Left forelimb (tissue), 1 donor: Measurements from ENCODE around the gene SLC31A2.
"Not testable (repeated sequence)": the region's sequence is repeated elsewhere in the genome, so short reads cannot be mapped to it uniquely, and the experiment has no call there.

Experiments used
- DNase-seq: peaks from one replicate; pipeline ENCODE4 v3.0.0-alpha.2; 2018; ENCODE audit warnings: low spot score

Gene SLC31A2, protein sequence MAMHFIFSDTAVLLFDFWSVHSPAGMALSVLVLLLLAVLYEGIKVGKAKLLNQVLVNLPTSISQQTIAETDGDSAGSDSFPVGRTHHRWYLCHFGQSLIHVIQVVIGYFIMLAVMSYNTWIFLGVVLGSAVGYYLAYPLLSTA

DNA sequence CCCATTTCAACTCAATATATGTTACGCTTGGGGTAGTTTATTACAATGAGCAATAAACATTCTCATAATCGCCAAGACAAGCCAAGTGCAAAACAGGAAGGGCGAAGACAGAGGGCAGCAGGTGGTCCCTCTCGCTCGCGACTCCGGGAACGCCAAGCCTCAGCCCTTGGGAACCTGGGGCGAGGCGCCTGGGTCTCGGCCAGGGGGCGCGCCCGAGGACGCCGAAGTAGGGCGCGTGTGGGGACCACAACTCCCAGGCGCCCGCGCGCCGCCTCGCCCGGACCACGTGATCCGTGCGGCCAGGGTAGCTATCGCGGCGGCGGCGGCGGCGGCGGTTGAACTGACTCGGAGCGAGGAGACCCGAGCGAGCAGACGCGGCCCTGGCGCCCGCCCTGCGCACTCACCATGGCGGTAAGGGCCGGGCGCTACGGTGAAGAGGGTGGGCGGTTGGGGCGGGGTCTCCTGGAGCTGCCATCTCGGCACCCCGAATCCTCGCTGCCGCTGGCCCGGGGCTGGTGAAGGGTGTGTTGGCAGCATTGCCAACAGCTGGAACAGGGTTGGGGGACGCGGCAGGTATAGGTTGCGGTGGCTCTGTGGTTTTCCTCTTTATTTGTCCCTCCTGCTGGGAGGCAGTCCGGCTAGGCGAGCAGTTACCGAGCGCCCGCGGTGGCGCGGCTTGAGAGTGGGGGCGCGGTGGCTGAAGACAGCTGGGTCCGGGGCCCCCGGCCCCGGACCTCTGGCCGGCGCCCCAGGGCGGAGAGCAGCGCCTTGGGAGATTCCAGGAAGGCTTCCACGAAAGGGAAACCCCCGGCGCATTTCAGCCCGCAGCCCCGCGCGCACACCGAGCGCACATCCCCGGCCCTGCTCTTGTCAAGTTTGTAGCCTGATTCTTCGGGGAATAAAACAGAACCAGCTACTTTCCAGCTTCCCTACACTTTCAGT, at the start of gene SLC31A2:
SLC31A2 (plus strand) TSS at position 338 of the 942 bp plus-strand sequence; CDS start at position 406, 68 bp downstream.
- DNase-seq: peak; percentile 88

DNA sequence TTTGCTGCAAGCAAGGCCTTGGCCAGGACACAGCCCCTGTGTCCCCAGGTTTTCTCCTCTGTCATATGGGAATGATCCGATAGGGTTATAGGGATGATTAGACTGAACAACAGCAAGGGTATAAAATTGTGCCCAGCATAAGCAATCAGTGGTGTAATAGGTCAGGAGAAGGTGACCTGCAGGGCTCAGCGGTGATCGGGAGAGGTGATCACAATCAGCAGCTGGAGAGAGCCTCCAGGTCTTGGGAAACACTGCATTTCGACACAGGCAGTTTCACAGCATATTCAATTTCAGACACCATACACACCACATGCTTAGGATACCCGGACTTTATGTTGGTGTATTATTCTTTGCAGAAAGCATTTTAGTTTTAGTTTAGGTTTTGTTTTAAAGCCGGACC, 45.5 kb upstream of the SLC31A2 start:
- DNase-seq: not testable (repeated sequence)

DNA sequence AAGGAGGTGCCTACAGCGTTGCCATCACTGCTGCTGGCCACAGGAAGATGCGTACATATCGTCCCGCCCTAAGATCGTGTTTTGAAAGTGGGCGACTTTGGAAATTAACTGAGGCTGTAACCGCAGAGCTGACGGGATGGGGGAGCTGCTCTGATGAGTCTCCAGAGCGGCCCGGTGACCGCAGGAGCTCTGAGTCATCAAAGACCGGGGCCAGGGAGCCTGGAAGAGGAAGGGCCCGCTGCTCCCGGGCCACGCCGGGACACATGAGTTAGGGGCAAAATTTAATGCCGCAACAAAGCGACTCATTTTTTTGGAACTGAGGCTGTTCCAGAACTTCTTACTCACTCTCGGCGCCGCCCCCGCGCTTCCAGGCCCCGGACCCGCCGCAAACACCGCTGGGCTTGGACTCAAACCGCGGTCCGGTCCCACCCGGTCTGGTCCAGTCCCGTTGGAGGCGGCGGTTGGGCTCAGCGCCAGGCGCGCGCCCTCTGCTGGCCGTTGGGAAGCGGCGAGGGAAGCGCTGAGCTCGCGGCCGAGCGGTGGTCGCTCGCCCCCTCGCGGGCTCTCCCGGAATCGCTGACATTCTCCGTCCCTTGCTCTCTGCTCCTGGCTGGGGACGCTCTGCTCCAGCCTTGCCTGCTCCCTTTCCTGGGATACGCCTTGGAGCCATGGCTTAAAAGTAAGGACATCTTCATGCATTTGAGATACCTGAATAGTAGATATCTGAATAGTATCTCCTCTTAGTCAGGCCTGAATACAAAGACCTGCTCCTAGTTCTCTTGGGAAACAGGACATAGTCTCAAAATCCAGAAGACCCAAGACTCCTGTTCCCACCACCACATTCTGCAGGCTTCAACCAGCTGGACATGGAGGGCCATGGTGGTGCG, 39.5 kb upstream of the SLC31A2 start:
- not testable (repeated sequence) for DNase-seq

DNA sequence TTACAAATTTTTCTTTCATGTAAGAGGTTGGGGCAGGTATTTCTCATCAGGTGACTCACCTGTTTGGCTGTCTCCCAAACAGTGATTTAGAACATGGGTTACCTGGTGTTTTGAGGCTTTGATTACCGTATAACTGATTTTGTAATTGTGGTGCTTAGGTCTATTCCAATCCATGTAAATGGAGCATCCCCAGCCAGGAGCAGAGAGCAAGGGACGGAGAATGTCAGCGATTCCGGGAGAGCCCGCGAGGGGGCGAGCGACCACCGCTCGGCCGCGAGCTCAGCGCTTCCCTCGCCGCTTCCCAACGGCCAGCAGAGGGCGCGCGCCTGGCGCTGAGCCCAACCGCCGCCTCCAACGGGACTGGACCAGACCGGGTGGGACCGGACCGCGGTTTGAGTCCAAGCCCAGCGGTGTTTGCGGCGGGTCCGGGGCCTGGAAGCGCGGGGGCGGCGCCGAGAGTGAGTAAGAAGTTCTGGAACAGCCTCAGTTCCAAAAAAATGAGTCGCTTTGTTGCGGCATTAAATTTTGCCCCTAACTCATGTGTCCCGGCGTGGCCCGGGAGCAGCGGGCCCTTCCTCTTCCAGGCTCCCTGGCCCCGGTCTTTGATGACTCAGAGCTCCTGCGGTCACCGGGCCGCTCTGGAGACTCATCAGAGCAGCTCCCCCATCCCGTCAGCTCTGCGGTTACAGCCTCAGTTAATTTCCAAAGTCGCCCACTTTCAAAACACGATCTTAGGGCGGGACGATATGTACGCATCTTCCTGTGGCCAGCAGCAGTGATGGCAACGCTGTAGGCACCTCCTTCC, 37.9 kb upstream of the SLC31A2 start:
- DNase-seq: not testable (repeated sequence)

DNA sequence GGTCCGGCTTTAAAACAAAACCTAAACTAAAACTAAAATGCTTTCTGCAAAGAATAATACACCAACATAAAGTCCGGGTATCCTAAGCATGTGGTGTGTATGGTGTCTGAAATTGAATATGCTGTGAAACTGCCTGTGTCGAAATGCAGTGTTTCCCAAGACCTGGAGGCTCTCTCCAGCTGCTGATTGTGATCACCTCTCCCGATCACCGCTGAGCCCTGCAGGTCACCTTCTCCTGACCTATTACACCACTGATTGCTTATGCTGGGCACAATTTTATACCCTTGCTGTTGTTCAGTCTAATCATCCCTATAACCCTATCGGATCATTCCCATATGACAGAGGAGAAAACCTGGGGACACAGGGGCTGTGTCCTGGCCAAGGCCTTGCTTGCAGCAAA, 32.0 kb upstream of the SLC31A2 start:
- DNase-seq: not testable (repeated sequence)

DNA sequence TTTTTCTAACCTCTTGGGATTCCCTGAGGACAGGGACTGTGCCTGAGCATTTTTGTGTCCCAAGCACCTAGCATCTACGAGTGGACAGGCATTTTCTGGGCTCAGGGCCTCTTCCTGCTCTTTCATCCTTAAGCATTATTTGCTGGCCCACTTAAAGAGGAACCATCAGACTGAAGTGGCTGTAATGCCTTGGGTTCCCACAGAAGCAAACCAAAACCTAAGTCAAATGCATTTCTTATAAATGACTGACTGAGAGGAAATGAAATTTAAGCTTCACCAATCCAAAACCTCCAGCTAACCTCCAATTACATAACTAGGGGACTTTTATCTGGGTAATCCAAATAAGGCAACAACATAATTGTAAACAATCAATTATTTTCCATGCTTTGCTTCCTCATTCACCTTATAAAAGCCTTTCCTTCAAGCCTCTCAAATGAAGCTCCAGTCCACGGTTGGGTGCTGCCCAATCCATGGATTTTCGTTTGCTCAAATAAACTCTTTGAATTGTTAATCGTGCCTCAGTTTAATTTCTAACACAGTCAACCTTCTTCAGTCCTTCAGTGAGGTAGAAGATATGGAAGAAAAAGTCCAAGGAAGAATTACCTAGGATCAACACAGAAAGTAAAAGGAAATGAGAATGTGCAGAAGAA, 25.3 kb upstream of the SLC31A2 start:
- DNase-seq: no peak

DNA sequence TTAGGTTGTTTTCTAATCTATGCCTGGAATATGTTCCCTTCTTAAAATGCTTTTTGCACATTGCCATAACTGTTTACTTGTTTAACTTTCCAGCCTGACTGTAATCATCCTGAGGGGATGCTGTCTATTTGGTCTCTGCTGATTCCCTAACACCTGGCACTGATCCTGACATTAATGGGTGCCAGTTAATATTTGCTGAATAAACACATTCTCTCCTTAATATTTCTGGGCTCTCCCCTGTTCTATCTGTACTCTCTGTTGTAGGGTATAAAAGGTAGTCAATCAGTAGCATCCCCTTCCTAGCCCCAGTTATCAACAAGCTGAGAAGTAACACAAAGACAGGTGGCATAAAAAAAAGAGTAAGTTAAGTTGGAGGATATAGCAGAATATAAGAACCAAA, 21.3 kb upstream of the SLC31A2 start:
- no peak for DNase-seq

DNA sequence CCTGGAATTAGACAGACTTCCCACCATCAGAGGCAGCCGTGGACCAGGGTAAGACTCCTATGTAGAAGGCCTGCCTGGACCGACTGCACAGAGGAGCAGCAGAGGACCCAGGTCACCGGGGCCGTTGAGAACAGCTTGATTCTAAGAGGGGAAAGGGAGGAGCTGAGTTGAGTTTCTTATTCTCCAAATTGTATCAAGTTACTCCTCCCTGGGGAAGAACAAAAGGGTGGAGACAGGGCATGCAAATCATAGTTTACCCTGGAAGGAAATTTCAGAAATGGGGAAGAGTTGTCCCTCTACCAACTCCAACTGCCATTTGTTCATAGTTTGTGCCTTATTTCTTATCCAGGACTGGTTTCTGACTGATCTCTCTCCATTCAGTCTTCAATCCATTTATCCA, 20.9 kb upstream of the SLC31A2 start:
- no peak for DNase-seq

DNA sequence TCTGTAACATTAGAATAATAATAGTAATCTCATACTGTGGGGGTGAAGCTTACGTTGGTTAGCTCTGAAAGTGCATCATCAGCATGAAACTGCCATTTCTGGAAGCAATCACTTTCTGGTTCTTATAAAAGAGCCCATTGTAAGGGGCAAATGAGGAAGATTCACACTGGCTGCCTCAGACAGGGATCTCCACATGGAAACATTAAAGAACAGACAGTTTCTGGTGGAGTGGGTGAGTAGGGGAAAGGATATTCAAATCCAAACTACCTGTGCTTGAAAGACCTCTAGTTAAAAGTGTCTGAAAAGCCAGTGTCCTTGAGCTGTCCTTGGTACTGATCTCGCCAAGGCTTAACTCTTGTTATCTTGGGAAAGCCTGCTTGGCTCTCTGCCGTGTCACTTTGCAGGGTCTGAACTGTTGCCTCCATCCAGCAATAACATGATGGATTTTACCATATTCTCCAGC, 19.1 kb upstream of the SLC31A2 start:
- no peak for DNase-seq

DNA sequence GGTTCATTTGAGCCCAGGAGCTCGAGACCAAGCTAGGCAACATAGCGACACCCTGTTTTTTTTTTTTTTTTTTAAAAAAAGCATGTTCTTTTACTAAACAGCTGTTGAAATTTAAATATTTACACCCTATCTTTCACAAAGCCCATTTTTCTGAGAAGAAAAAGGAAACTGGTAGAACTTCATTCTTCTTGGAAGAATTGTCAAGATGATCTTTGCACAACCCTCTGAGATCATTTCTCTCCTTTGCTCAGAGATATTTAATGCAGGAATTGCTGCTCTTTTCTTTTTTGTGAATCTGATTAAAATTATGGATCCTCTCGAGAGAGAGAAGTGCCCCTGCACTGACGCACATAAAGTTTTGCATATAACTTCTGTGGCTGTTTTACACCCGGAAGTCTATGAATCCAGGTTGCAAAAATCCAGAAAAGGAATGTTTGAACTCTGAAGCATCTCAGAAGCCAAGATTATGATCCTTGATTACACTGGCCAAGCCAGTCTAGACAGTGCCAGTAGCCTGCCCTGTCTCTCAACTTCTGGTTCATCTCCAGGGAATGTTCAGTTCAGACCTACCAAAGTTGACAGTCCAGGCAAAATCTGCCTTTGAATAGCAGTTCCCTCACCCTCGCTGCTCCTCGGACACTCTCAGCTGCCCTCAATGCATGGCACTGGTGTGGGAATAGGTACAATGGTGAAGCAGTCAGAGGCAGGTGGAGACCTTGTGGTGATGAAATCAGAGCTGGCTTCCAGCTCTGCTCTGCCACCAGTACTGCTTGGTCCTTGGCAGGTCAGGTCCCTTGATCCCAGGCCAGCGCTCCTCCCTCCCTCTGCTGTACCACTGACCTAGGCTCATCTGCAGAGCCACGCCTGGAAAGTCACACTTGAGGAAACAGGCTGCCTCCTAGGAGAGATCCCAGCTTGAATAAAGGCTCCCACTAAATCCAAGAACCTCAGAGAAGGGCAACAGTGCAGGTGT, 13.3 kb upstream of the SLC31A2 start:
- DNase-seq: no peak

DNA sequence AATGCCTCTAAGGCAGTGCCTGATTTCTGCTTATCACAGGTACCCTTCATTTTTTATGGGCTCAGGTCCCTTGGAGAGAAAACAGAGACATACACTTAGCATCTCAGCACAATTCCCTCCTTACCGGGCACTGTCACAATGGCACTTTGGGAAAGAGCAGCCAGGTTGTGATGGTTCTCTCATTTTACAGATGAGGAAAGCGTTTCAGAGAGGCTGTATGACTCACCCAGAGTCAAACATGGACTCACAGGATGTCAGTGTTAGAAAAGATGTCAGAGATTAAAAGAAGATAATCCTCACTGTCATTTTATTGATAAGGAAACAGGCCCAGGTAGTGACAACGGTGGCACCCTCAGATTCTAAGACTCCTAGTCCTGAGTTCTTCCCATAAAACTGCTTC, 12.0 kb upstream of the SLC31A2 start:
- no peak for DNase-seq

DNA sequence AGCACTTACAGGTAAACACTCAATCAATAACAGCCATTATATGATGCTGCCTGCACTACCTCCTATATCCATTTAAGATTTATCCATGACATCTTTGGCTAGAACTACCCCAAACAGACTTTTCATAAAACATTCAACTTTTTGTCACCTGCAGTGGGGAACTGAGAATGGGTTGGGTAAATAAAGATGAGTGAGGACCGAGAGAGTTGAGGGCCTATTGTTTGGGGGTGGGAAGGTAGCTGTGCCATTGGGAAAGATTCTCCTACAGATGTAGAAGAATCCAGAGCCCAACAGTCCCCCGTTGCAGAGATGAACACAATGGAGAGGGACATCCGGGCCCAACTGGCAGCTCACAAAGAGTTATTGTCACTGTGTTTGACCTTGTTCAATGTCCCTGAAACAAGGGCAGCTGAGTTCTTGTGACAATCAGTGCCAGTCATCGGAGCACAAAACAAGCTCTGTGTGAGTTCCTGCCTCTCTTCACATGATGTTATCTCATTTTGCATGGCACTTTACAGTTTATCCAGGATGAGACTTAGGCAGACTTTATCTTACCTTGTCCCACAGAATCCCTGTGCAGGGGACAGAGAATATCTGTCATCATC, 11.5 kb upstream of the SLC31A2 start:
- no peak for DNase-seq

DNA sequence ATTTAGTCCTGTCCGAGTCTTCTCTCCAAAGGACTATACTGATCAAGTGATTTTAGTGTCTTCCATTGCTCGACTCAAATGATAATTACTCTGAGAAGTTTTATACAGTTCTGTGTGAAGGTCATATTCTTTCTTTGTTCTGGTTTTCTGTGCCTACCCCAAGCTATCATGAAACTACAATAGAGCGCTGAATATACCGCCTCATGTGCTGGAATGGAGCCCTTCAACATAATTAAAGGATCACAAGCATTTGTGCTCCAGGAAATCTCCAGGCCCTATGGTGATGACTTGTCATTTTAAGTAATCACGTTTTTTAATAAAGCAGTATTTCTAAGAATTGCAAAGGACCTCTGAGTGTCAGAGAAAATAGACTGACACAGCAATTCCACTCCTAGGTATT, 10.9 kb upstream of the SLC31A2 start:
- DNase-seq: no peak

DNA sequence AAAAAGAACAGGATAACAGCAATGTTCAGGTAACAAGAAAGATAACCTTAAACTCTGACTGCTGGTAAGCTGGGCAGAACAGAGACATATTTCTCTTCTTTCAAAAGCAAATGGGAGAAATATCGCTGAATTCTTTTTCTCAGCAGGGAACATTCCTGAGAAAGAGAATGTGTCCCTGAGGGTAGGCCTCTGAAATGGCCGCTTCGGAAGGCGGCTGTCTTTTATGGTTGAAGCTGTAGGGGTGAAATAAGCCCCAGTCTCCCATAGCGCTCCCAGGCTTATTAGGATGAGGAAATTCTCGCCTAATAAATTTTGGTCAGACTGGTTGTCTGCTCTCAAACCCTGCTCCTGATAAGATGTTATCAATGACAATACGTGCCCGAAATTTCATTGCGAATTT, 9.9 kb upstream of the SLC31A2 start:
- DNase-seq: not testable (repeated sequence)

DNA sequence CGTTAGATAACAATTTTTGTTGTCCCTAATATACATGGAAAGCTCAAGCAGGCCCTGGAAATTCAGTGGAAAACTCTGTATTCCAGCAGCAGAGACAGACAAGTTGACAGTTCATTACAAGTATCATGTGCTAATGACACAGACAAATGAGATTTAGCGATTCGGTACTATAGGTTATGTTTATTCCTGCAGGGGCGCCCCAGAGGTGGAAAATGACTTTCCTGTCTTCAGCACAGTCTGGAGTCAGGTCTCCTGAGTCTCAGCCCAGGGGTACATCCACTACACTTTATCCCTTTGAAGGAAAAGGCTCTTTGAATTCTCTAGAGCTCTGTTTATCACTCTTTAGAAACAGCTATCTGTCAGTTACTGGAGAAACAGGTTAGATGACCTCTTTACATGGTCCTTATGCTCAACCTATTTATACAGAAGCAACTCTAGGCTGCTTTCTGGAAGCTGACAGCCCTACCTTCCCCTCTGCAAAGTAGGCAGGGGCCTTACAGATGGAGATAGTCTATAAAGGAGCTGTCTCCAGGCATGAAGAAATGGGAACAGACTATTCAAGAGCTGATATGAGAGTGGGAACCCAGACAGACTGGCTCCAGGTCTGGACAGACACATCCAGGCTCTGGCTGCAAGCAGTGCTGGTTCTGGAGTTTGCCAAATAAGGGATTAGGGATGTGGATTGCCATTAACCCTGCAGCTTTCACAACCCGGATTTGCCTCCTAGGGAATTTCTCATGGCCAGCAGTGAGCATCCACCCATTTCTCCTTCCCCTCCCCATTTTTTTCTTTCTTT, 7.2 kb upstream of the SLC31A2 start:
- no peak for DNase-seq

DNA sequence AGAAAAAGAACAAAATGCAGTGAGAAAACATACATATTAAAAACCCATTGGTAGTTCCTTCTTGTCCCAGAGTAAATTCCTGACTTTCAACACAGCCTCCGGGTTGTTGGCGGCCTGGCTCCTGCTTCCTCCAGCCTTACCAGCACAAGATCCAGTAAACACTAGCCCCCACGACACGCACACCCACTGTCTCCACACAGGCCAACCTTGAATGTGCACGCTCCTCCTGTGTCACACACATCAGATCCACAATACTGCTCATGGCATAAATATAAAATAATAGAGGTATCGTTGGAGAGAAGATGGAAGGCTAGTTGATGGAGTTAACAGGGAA, 2.5 kb upstream of the SLC31A2 start:
- no peak for DNase-seq

DNA sequence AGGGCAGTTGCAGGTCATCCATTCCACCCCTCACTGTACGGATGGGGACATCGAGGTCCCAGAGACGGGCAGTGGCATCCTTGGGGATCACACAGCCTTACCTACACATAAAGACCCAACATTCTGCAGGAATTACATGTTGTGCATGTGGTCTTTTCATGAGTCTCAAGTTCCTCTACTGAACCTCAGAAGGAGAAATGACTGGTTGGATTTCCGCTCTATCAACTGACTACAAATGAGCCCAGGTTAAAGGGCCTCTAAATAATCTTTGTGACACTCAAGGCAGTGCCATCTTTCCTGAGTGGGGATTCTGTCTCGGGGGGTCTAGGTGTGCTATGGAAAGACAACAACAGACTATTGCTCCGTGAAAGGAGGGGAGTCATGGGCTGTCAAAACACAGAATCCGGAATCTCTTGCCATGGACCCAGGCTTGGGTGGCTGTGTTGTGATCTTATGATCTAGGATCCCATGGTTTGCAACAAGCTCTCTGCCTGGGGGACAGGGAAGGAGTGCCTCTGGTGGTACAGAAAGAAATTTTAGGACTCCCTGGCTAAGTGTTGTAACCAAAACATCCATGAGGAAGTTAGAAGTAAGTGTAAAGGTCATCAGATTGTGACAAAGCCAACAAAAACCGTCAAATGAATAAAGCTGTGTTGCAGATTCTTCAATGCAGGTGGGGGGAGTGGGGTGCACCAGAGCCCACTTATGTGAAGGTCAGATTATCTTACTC, 1.9 kb upstream of the SLC31A2 start:
- no peak for DNase-seq

DNA sequence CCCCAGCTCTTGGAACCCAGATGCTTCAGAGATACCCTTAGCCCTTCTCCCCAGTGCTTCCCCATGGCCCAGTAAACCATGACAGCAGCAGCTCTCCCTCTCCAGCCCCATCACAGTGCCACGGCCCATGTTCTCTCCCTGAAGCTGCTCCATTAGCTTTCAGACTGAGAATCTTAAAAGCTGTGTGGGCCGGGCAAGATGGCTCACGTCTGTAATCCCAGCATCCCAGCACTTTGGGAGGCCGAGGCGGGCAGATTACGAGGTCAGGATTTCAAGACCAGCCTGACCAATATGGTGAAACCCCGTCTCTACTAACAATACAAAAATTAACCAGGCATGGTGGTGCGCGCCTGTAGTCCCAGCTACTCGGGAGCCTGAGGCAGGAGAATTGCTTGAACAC, 1.2 kb upstream of the SLC31A2 start:
- DNase-seq: not testable (repeated sequence)
